Kidney glomerular epithelial cell (primary cell): ENCODE measurements around the gene GUCY1B1.
"Not testable (repeated sequence)": the region's sequence is repeated elsewhere in the genome, so short reads cannot be mapped to it uniquely, and the experiment has no call there.

Experiments used
- DNase-seq: peaks from one replicate; lab custom pipeline; 2025; lab: John Stamatoyannopoulos, UW

Gene GUCY1B1

GRCh38 chr4:155761916-155762315 lies 3.1 kb downstream of the GUCY1B1 start:
- peak; percentile 91 for DNase-seq

- DNase-seq: peak; percentile 68
Observed at GRCh38 chr4:155762334-155762733, 3.5 kb downstream of the GUCY1B1 start.

DNA sequence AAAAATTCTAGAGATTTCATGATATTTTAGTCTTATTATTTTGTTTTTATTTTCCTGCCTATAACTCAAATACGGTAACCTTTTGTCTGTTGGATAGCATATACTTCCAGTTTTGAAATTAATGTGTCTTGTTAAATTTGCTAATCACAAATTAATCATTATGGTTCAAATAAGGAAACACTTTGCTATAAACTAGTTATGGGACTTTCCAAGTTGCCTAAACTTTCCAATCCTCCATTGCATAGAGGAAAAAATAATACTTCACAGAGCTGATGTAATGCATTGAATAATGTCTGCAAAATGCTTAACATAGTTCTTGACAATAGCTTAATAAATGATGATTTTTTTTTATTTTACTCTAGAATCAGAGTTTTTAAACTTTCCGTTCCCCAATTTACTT lies 4.7 kb downstream of the GUCY1B1 start:
- DNase-seq: no peak

DNA sequence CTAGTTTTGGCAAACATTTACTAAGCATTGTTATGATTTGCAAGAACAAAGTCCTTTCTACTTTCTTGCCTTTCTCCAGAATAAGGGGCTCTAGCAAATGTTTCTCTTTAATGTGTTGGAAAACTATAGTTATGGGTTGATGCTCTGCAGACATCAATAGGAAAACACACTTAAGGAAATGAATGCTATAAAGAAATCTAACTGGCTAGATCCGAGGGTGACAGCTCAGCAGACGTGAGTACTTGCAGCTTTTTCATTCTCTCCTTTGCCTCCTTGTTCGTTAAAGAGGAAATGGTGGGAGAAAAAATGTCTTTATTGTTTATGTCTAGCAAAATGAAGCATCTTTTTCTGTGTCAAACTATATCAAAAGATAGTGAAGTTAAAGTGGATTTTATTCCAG lies 6.3 kb downstream of the GUCY1B1 start:
- DNase-seq: no peak

GRCh38 chr4:155766622-155767021 lies 7.8 kb downstream of the GUCY1B1 start:
- DNase-seq: no peak

DNA sequence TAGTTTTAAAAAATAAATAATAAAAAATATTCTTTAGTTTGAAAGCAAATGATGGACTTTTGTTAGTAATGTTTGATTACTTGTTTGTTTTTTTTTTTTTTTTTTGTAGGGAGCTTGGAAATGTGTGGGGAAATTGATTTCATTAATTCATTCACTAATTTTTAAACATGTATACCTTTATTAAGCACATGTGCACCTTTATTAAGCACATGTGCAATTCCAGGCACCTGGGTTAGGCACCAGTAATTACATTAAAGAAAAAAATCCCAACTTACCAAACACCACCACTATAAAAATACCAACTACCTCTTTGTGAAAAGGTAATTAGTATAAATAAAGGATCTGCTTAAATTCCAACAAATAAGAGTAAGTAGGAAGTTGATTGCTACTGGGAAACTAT lies 9.5 kb downstream of the GUCY1B1 start:
- DNase-seq: no peak

DNA sequence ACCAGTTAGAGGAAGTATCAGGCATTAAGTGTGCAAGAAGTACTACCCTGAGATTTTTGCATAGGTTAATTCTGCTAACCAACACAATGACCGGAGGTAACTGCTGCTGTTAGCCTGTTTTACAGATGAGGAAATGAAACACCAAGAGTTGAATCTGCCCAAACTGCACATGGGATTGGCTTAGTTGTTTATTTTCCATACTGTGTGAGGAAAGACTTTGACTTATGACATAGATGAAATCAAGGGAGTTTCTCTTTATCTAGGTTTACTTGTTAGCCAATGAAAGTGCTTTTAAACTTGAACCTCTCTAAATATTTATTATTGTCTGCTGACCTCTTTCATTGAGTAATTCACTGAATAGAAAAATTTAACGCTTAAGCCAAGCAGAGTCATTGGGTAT lies 10.3 kb downstream of the GUCY1B1 start:
- DNase-seq: no peak

DNA sequence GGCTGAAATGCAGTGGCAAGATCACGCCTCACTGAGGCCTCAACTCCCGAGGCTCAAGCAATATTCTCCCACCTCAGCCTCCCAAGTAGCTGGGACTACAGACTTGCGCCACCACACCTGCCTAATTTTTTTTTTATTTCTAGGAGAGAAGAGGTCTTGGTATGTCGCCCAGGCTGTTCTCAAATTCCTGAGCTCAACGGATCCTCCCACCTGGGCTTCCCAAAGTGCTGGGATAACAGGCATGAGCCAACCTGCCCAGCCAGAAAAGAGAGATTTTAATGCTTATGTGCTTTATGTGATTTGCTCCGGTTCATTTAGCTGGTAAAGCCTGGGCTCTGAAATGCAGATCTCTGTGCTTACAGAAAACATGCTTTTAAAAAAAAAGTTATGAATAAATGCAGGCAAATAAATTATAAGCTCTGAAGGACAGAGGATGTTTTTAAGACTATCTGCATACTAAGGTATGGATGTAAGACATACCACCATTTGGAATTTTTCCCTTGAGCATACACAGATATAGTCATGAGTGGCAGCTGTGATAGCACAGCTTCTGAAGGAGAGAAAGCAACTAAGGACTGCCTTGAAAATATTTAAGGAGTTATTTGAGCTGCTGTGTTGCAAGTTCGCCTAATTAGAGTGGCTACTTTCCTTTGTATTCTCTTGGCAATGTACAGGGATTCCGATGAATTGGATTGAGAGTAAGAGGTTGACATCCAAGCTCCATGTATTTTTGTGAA lies 13.8 kb downstream of the GUCY1B1 start:
- no peak for DNase-seq

- no peak for DNase-seq
Observed at GRCh38 chr4:155773196-155773800, 14.5 kb downstream of the GUCY1B1 start.

- DNase-seq: no peak
Observed at GRCh38 chr4:155774033-155774432, 15.2 kb downstream of the GUCY1B1 start.

DNA sequence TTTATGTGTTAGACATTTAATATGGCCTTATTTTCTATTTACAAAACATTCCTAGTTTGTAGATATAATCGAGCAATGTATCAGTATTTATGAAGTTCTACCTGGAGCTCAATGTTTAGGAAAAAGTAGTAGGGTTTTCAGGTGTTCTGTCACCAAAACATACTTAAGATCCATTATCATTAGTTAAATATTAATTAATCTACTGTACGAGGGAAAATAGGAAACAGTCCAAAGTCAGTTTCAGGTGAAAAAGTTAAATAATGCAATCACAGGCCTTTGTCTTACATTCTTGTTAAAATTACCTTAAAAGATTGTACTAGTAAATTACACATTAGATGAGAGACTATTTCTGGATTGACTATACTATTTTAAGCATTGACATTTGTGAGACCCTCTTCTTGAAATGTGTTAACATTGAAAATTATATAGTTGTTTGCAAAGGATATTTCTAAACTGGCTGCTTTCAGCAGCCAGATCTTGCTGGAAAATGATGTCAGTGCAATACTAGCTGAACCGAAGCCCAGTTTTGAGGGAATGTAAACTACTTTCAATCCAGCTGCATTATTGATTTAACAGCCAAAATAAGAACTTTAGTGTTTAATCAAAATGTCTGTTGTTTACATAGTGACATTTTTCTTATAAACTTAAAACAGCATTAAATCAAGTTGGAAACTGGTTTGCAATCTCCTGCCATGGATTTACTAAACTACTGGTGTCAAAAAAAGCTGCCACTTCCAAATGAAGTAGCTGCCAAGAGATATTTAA lies 19.3 kb downstream of the GUCY1B1 start:
- no peak for DNase-seq

- DNase-seq: peak; percentile 45
Observed at GRCh38 chr4:155780775-155781174, 22.0 kb downstream of the GUCY1B1 start.

DNA sequence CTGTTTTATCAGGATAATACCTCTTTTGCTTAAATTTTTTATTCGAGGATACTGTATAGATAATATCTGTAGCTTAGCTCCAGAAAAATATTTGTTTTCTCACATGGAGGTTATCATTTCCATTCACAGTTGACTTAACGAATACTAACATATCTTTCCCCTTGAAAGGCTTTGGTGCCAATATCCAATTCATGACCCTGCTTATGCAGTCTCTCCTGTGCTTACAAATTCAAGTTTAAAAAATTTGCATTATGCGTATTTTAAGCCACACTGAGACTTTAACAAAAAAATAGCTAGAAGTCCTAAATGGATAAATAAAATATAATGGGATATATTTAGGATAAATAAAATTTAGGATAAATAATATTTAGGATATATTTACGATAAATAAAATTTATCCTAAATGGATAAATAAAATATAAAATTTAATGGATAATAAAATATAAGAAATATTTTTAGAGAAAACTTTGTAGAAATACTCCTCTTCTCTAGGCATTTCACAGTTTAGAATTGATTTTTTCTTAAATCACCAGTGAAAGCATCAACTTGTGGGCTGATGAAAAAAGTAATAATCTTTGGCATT lies 22.5 kb downstream of the GUCY1B1 start:
- DNase-seq: no peak

DNA sequence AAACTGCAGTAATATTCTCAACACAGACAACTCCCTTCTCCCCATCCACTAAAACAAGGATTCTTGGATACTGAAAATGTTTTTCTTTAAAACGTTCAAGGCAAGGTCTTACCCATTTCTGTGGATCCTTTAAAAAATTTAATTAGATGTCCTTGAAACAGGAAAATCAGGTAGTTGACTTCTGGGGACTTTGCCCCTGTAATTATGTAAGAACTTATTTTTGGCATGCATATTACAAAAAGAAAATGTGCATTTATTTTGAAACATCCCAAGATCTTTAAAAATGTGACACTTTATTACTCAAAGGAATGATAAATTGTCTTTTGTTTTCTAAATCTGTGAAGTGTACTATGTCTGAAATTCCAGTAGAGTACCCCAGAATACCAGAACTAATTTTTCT lies 25.8 kb downstream of the GUCY1B1 start:
- no peak for DNase-seq

GRCh38 chr4:155785828-155786227 lies 27.0 kb downstream of the GUCY1B1 start:
- DNase-seq: no peak

DNA sequence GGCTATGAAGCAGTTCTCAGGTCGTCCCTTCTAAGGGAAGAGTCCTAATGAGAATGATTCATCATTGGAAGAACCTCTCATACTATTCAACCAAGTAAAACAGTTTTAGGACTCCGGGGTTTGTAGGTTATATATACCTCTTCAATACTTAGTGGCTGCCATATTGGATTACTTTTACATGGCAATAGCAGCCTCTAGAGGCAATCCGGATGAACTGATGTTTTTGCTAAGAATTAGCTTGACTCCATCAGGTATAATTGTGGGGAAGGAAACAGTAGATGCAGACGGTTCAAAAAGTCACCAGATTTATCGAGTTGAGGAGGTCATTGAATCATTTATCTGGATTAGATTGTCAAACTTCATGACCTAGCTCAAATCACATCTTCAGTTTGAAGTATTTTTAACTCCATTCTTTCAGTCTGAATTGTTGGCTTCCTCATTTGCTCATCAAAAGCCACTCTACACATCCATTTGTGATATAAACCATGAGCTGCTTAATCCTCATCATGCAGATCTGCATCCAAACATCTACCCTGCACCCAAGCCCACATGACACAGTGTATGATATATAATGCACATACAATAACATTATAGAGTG lies 28.4 kb downstream of the GUCY1B1 start:
- DNase-seq: peak; percentile 58

DNA sequence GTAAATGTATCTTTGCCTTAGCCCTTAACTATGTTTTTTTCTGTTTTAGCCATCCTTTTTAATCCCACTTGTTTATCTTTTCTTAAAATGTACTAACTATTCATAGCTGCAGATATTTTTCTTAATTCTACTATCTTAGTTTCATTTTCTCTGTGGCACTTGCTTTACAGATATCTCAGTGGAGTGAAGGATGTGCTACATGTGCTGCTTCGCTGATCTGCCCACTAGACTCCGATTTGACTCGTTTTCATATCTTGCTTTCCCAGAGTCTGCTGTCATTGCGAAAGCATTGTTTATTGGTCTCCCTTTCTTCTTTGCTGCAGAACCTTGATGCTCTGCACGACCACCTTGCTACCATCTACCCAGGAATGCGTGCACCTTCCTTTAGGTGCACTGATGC lies 30.6 kb downstream of the GUCY1B1 start:
- DNase-seq: no peak

DNA sequence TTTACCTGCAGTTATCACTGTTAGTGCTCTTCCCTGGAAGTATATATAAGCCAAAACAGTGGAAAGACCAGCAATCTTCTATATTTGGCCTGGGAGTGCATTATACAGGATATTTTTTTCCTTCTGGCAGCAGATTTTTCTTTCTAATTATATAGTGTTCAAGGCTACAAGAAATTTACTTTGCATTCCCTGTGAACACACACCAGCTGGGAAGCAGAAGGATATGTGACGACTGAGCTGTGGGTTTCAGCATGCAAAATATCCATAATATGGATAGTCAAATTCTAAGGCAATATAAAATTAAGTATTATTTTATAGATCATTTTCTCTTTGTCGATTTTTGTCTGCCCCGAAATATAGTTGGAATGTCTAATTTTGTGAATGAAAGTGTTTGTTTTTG lies 31.2 kb downstream of the GUCY1B1 start:
- DNase-seq: no peak

DNA sequence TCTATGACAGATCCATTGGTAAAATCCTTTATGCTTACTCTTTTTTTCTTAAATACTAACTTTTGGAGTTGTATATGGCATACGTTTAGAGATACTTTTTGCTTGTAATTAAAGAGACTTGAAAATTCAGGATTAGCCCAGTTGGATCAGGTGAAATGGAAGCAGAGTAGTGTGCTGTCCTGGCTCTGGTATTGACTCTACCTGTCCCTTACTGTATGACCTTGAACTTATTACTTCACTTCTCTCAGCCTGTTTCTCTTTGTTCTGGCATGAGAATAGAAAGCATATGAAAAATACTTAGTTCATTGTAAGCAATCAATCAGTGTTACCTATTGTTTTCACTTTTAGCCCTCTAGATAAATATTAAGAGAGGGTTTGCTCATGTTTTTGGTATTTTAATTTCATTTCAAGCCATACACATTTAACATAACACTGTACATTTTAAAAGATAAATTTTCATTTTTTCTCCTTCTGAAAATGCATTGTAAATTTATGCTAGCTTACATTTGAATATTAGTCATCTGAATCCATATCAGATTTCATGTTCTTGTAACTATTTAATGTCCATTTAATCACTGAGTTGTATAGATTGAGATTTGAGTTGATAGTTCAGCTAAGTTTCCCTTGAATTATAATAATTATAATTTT lies 35.9 kb downstream of the GUCY1B1 start:
- no peak for DNase-seq

DNA sequence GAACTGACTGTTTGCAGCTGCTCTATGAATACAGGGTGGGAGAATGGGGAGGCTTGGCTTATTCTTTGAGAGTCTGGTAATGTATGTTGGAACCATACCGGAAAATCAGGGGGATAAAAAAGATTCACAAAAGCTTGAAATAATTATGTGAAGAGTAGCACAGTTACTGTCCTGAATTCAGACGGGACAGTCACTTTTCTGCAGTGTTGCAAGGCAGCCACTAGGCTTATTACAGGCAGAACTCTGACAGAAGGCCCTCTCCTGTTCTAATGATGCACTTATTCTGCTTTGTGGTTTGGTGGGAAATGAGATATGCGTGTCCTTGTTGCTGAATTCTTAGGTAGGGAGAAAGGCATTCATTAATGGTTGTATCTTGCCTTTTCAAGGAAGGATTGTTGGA lies 37.2 kb downstream of the GUCY1B1 start:
- DNase-seq: peak; percentile 4

DNA sequence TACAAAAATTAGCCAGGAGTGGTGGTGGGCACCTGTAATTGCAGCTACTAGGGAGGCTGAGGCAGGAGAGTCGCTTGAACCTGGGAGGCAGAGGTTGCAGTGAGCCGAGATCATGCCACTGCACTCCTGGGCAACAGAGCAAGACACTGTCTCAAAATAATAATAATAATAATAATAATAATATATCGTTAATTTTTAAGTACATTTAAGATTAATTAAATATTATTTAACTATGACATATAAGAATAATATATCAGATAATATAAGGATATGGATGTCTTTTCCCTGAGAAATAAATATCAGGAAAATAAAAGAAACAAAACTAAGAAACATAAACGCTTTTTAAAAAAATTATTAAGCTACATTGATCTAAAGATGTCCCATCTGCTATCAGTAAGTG lies 38.8 kb downstream of the GUCY1B1 start:
- DNase-seq: not testable (repeated sequence)
